Astrocyte (in vitro differentiated cells and primary cell): ENCODE measurements around the gene BMX.

Experiments
- EZH2 ChIP-seq: IDR thresholded peaks from 2 replicates; pipeline ENCODE4 v1.6.1; 2012; ENCODE audit warnings: mild to moderate bottlenecking, low read length, inconsistent platforms; ENCODE audit not compliant: insufficient read depth
- TF ChIP-seq, protein P1 (sequence below): IDR thresholded peaks from 2 replicates; pipeline ENCODE4 v1.5.1; 2011; ENCODE audit warnings: low read depth, mild to moderate bottlenecking, inconsistent platforms, low read length, moderate library complexity; ENCODE audit not compliant: insufficient read depth

DNA sequence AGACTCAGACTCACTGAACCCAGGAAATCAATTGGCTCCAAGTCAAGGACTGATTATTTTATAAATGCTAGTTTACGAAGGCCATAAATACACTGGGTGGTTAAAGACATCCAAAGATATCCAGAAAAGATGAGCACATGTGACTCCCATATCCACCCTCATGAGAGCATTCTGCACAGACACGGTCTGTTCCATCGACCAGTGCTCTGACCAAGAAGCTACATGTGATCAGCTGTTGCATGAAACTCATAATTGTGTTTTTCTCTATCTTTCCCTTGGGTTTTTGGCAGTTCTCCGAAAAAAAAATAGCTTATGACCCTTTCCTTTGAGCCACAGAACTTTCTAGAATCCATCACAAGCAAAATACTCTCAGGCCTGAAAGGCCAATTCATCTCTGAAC is 4.8 kb upstream of the BMX start:
- TF ChIP-seq, protein P1, sequence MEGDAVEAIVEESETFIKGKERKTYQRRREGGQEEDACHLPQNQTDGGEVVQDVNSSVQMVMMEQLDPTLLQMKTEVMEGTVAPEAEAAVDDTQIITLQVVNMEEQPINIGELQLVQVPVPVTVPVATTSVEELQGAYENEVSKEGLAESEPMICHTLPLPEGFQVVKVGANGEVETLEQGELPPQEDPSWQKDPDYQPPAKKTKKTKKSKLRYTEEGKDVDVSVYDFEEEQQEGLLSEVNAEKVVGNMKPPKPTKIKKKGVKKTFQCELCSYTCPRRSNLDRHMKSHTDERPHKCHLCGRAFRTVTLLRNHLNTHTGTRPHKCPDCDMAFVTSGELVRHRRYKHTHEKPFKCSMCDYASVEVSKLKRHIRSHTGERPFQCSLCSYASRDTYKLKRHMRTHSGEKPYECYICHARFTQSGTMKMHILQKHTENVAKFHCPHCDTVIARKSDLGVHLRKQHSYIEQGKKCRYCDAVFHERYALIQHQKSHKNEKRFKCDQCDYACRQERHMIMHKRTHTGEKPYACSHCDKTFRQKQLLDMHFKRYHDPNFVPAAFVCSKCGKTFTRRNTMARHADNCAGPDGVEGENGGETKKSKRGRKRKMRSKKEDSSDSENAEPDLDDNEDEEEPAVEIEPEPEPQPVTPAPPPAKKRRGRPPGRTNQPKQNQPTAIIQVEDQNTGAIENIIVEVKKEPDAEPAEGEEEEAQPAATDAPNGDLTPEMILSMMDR, result no peak
- no peak for TF ChIP-seq EZH2
